ENCODE results near the gene AFG1L.

Gene AFG1L

GRCh38 chr6:108482559-108482958 is 187.7 kb downstream of the AFG1L start:
- Histone ChIP-seq H3K27me3 (ENCODE audit: insufficient read depth, low read length, poor library complexity, severe bottlenecking) (no peaks in the 10 kb centered on the region), H3K4me3 (ENCODE audit: low read length, poor library complexity, severe bottlenecking) (no peak overlapping the region), H3F3A (ENCODE audit: low read depth) (no peaks in the 10 kb centered on the region), H3K79me2 (ENCODE audit: insufficient read depth, low read length) (no peaks in the 10 kb centered on the region), H2AFZ (ENCODE audit: low read length) (no peak overlapping the region), H3K36me3 (ENCODE audit: insufficient read depth, low read length) (no peaks in the 10 kb centered on the region; the same call in 1 of the 2 replicates), H3K9me2 (replicated peaks; ENCODE audit: low read depth, low read length) (no peaks in the 10 kb centered on the region), H4K20me1 (ENCODE audit: insufficient read depth, low read length, poor library complexity, severe bottlenecking) (no peaks in the 10 kb centered on the region), H3K4me2 (ENCODE audit: low read depth, low read length, poor library complexity, severe bottlenecking) (no peak overlapping the region), H3K9me3 (ENCODE audit: insufficient read depth, low read depth, low read length) (no peaks in the 10 kb centered on the region), H3K9ac (ENCODE audit: low read depth, low read length, poor library complexity, severe bottlenecking) (no peak overlapping the region), H3K4me1 (ENCODE audit: insufficient read depth, low read length, poor library complexity, severe bottlenecking) (no peaks in the 10 kb centered on the region)
- no peak for TF ChIP-seq CTCF (conservative IDR thresholded peaks at IDR 0.05; ENCODE audit: low read length)
- TF ChIP-seq EZH2phosphoT487 (IDR thresholded peaks at IDR 0.05; ENCODE audit: borderline replicate concordance): no peak

- Histone ChIP-seq H3F3A (ENCODE audit: low read depth) (no peaks in the 10 kb centered on the region), H3K4me3 (ENCODE audit: low read length, poor library complexity, severe bottlenecking) (no peak overlapping the region), H2AFZ (ENCODE audit: low read length) (no peak overlapping the region), H3K4me2 (ENCODE audit: low read depth, low read length, poor library complexity, severe bottlenecking) (no peak overlapping the region), H3K9me3 (ENCODE audit: insufficient read depth, low read depth, low read length) (no peaks in the 10 kb centered on the region), H3K79me2 (ENCODE audit: insufficient read depth, low read length) (no peaks in the 10 kb centered on the region), H3K36me3 (ENCODE audit: insufficient read depth, low read length) (no peaks in the 10 kb centered on the region; the same call in 1 of the 2 replicates), H3K9ac (ENCODE audit: low read depth, low read length, poor library complexity, severe bottlenecking) (no peak overlapping the region), H4K20me1 (ENCODE audit: insufficient read depth, low read length, poor library complexity, severe bottlenecking) (no peaks in the 10 kb centered on the region), H3K27me3 (ENCODE audit: insufficient read depth, low read length, poor library complexity, severe bottlenecking) (no peaks in the 10 kb centered on the region), H3K4me1 (ENCODE audit: insufficient read depth, low read length, poor library complexity, severe bottlenecking) (no peaks in the 10 kb centered on the region), H3K9me2 (replicated peaks; ENCODE audit: low read depth, low read length) (no peaks in the 10 kb centered on the region)
- TF ChIP-seq CTCF (conservative IDR thresholded peaks at IDR 0.05; ENCODE audit: low read length) (no peak), EZH2phosphoT487 (IDR thresholded peaks at IDR 0.05; ENCODE audit: borderline replicate concordance) (no peak)
Measured at GRCh38 chr6:108484016-108484415, 189.2 kb downstream of the AFG1L start.

- Histone ChIP-seq H3K4me1 (ENCODE audit: insufficient read depth, low read length, poor library complexity, severe bottlenecking) (no peaks in the 10 kb centered on the region), H2AFZ (ENCODE audit: low read length) (no peak overlapping the region), H4K20me1 (ENCODE audit: insufficient read depth, low read length, poor library complexity, severe bottlenecking) (no peaks in the 10 kb centered on the region), H3K4me3 (ENCODE audit: low read length, poor library complexity, severe bottlenecking) (no peak overlapping the region), H3K36me3 (ENCODE audit: insufficient read depth, low read length) (no peaks in the 10 kb centered on the region), H3K4me2 (ENCODE audit: low read depth, low read length, poor library complexity, severe bottlenecking) (no peak overlapping the region), H3K9ac (ENCODE audit: low read depth, low read length, poor library complexity, severe bottlenecking) (no peak overlapping the region), H3K27me3 (ENCODE audit: insufficient read depth, low read length, poor library complexity, severe bottlenecking) (no peaks in the 10 kb centered on the region), H3K79me2 (ENCODE audit: insufficient read depth, low read length) (no peaks in the 10 kb centered on the region), H3K9me2 (replicated peaks; ENCODE audit: low read depth, low read length) (no peaks in the 10 kb centered on the region), H3K9me3 (ENCODE audit: insufficient read depth, low read depth, low read length) (no peaks in the 10 kb centered on the region), H3F3A (ENCODE audit: low read depth) (no peaks in the 10 kb centered on the region)
- TF ChIP-seq CTCF (conservative IDR thresholded peaks at IDR 0.05; ENCODE audit: low read length) (no peak), EZH2phosphoT487 (IDR thresholded peaks at IDR 0.05; ENCODE audit: borderline replicate concordance) (no peak)
Measured at GRCh38 chr6:108489699-108490098, 194.8 kb downstream of the AFG1L start.

Measured in Loucy (cell line).